Ishikawa (cell line): ENCODE results near the gene GRM2.

Source experiments
- CEBPB ChIP-seq: IDR thresholded peaks from 2 replicates; pipeline ENCODE4 v1.6.1; 2012
- CREB1 ChIP-seq: IDR thresholded peaks from 2 replicates; pipeline ENCODE4 v1.6.1; 2012; ENCODE audit warnings: low read depth
- EGR1 ChIP-seq: IDR thresholded peaks from 2 replicates; pipeline ENCODE4 v1.6.1; 2012
- EP300 ChIP-seq: IDR thresholded peaks from 2 replicates; pipeline ENCODE4 v1.6.1; 2012; ENCODE audit warnings: borderline replicate concordance
- FOXM1 ChIP-seq: IDR thresholded peaks from 2 replicates; pipeline ENCODE4 v1.6.1; 2012; ENCODE audit warnings: low read depth, borderline replicate concordance
- MAX ChIP-seq: IDR thresholded peaks from 2 replicates; pipeline ENCODE4 v1.6.1; 2012
- NFIC ChIP-seq: IDR thresholded peaks from 2 replicates; pipeline ENCODE4 v1.6.1; 2012
- RAD21 ChIP-seq: IDR thresholded peaks from 2 replicates; pipeline ENCODE4 v1.6.1; 2012; ENCODE audit warnings: low read depth
- REST ChIP-seq: IDR thresholded peaks from 2 replicates; pipeline ENCODE4 v1.6.1; 2012; ENCODE audit warnings: low read depth, mild to moderate bottlenecking
- TAF1 ChIP-seq: IDR thresholded peaks from 2 replicates; pipeline ENCODE4 v1.6.1; 2012; ENCODE audit warnings: low read depth, mild to moderate bottlenecking
- TCF12 ChIP-seq: IDR thresholded peaks from 2 replicates; pipeline ENCODE4 v1.6.1; 2012; ENCODE audit warnings: low read depth
- TEAD4 ChIP-seq: IDR thresholded peaks from 2 replicates; pipeline ENCODE4 v1.6.1; 2012
- USF1 ChIP-seq: IDR thresholded peaks from 2 replicates; pipeline ENCODE4 v1.6.1; 2012
- YY1 ChIP-seq: IDR thresholded peaks from 2 replicates; pipeline ENCODE4 v1.6.1; 2012; ENCODE audit warnings: low read depth
- ZBTB7A ChIP-seq: IDR thresholded peaks from 2 replicates; pipeline ENCODE4 v1.6.1; 2012; ENCODE audit warnings: low read depth

GRM2 gene

GRCh38 chr3:51706788-51707731 lies at the start of gene GRM2:
Gene GRM2, plus strand, starts transcription at chr3:51707068. Its CDS starts 1,916 bp downstream, at chr3:51708984.
- peak; percentile 46; the same call in 1 of the 2 replicates for TF ChIP-seq YY1
- peak; percentile 25; the same call in 1 of the 2 replicates for TF ChIP-seq NFIC
- no peak for TF ChIP-seq TEAD4
- peak; percentile 87 for TF ChIP-seq REST
- TF ChIP-seq ZBTB7A: no peak
- TF ChIP-seq TCF12: 0 out of 2 replicates have a peak, but pooled peaks have one; percentile 43
- 0 out of 2 replicates have a peak, but pooled peaks have one; percentile 34 for TF ChIP-seq USF1
- no peak for TF ChIP-seq CREB1
- no peak for TF ChIP-seq EP300
- TF ChIP-seq MAX: peak; percentile 74
- TF ChIP-seq CEBPB: no peak
- TF ChIP-seq RAD21: 0 out of 2 replicates have a peak, but pooled peaks have one; percentile 3
- no peak for TF ChIP-seq EGR1

- TF ChIP-seq USF1 (no peak), MAX (no peak), TAF1 (no peak), TEAD4 (no peak), EP300 (no peak), RAD21 (no peak), NFIC (no peak), YY1 (no peak)
Measured at GRCh38 chr3:51657234-51657633, 49.6 kb upstream of the GRM2 start.

- TF ChIP-seq REST: no peak
- TF ChIP-seq NFIC: no peak
- no peak for TF ChIP-seq YY1
- no peak for TF ChIP-seq CREB1
- TF ChIP-seq RAD21: no peak
- TF ChIP-seq ZBTB7A: no peak
- no peak for TF ChIP-seq EGR1
- TF ChIP-seq CEBPB: no peak
- no peak for TF ChIP-seq USF1
- no peak for TF ChIP-seq TAF1
- no peak for TF ChIP-seq FOXM1
- no peak for TF ChIP-seq EP300
- no peak for TF ChIP-seq TEAD4
- TF ChIP-seq MAX: no peak
- TF ChIP-seq TCF12: no peak
Measured at GRCh38 chr3:51659942-51660341, 46.9 kb upstream of the GRM2 start.

- TF ChIP-seq RAD21 (no peak), EGR1 (no peak), ZBTB7A (no peak), NFIC (no peak), TEAD4 (no peak), YY1 (no peak), MAX (no peak), USF1 (no peak), TCF12 (no peak), TAF1 (no peak), REST (no peak), CEBPB (no peak), FOXM1 (no peak), EP300 (no peak), CREB1 (no peak)
Measured at GRCh38 chr3:51662456-51662855, 44.4 kb upstream of the GRM2 start.
